SK-MEL-5 (cell line): ENCODE measurements around the gene RAET1G. TPM values are rescaled to one million over a fixed set of nuclear protein-coding genes. Genes with fewer than 3 reads are reported as not detected.
A peak's percentile ranks its signal among the peaks of the same experiment; 100 is the strongest.
"Not testable (repeated sequence)": the region's sequence is repeated elsewhere in the genome, so short reads cannot be mapped to it uniquely, and the experiment has no call there.

ENCODE experiments used
- DNase-seq: peaks from one replicate; pipeline ENCODE4 v3.0.0-alpha.2; 2016; ENCODE audit warnings: low read depth, low spot score
- in situ Hi-C: cut with HindIII; loops from 2 replicates; pipeline ENCODE4 v1.10.0; 2016; ENCODE audit warnings: low sequenced_read_pairs, high pct_unique_total_duplicates, low pct_unique_long_range_greater_than_20kb
- total RNA-seq: library from RNA; depleted of rRNA; stranded (reverse); fragments of >200 nt; shearing (Covaris generic); gene quantifications from 2 replicates; pipeline ENCODE4 v1.2.3, GENCODE V29; 2014

RAET1G gene
- total RNA-seq, 1 experiment from 2014 or later: not detected

DNA sequence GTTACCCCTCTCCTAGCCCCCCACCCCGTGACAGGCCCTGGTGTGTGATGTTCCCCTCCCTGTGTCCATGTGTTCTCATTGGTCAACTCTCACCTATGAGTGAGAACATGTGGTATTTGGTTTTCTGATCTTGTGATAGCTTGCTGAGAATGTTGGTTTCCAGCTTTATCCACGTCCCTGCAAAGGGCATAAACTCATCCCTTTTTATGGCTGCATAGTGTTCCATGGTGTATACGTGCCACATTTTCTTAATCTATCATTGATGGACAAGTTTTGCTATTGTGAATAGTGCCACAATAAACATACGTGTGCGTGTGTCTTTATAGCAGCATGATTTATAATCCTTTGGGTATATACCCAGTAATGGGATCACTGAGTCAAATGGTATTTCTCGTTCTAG, 31.1 kb downstream of the RAET1G start:
- in situ Hi-C loops, DNase-seq: not testable (repeated sequence)

DNA sequence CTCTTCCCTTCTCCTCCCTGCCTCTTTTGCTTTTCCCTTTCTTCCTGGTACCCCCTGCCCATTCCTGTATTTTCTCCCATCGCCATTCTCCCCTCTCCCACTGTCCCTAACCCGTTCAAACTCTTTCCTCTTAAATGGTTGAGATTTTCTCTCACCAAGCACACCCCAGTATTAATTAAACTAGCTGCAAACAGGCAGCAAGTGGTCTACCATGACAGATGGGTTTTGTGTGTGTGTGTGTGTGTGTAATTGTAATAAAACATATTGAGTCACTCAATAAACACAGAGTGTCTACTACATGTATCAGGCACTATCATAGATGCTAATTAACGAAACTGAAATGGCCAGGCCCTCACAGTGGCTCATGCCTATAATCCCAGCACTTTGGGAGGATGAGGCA, 31.7 kb downstream of the RAET1G start:
- in situ Hi-C loops: no loop called here
- DNase-seq: no peak

DNA sequence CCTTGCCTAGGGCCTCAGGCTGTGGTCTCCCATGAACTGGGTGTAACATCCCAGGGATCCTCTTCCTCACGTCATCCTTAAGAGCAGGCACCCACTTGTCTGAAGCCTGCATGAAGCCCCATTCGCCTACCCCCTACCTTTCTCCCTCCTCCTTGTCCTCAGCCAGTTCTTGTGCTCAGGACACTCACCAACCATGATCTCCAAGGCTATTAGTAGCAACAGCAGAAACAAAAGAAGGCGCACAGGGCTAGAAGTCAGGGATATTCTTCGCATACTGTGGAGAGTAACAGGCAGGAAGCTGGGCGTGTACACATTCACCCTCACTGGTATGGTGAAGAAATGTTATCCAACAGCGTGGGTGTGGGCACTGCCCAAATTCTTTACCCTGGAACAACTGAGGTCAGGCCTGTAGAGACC, 32.3 kb downstream of the RAET1G start:
- DNase-seq: no peak
- in situ Hi-C loops: no loop called here

DNA sequence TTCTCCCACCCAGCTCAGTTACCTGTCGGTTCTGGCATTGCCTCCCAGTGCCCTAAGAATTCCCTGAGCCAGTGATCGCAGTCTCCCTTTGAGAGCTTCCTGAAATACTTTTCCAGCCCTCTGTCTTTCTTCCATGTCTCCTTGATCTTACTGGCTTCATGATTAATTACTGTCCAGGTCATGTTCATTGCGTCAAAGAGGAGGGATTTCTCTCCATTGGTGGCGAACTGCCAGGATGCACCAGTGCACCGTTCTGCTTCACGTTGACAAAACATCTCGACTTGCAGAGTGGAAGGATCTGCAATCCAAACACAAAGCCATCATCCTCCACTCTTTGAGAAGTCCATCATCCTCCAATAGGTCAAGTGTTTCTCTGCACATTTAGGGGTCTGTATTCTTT, 33.6 kb downstream of the RAET1G start:
- no peak for DNase-seq
- in situ Hi-C loops: no loop called here

DNA sequence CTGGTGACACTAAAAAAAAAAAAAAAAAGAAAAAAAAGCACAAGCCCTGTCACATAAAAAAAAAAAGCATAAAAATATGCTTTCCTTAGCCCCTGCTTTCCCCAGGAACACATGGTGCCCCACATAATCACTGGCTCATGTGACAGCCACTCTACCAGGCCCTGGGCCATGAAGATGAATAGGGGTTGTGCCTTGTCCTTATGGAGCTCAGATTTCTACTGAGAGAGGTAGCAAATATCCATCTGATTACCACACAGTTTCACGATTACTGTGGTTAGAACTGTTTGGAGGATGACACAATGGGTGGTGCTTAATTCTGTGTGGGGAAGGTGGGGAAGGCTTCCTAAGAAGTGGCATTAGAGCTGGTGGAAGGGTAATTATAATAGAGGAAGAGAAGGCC, 34.3 kb downstream of the RAET1G start:
- in situ Hi-C loops: no loop called here
- no peak for DNase-seq

DNA sequence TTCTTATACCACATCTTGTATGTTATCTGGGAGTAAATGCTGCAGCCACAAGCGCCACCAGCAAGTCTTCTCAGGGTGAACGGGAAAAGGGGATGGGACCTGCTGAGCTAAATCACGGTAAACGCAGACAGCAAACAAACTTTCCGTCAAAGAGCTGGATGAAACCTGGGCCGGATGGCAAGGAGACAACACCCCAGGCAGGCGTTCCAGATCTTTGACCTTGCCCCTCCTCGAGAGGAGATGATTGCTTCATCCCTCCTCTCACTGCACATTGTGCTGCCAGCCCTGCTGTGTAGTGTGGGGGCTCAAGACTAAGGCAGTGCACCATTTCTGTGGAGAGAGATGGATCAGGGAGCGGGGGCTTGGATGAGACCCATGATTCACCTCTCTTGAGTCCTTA, 34.8 kb downstream of the RAET1G start:
- in situ Hi-C loops: no loop called here

DNA sequence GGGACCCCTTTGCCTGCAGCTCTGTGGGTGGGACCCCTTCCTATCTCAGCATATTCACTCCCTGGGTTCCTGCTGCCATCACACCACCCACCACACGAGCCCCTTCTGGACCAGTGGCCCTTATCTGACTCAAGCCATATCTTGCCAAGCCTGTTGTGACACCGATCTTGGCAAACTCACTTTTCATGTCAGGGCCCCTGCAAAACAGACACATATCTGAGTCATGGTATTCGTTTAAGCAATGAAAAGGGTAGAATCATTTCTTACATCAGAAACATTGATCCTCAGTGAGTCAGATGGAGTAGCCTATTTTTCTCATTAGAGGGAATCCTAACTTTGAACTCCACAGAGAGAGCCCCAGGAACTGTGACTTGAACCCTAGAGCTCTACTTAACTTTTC, 35.6 kb downstream of the RAET1G start:
- in situ Hi-C loops: no loop called here
- no peak for DNase-seq

More for the DNA sequence above, 34.8 kb downstream of the RAET1G start:
- no peak for DNase-seq

DNA sequence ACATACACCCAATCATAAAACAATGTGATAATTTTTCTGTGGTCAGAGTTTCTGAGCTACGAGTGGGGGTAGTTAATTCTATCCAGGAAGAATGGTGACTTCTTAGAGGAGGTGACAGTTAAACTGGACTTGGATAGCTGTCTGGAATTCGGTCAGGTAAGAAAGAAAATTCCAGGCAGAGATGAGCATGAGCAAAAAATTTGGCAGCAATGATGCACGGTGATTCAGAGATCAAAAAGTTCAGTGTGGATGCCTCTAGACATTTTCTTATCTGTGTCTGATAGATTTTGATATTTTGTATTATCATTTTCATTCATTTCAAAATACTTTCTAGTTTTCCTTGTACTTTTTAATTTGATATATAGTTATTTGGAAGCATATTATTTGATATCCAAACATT, 37.0 kb downstream of the RAET1G start:
- in situ Hi-C loops: no loop called here
- DNase-seq: no peak

DNA sequence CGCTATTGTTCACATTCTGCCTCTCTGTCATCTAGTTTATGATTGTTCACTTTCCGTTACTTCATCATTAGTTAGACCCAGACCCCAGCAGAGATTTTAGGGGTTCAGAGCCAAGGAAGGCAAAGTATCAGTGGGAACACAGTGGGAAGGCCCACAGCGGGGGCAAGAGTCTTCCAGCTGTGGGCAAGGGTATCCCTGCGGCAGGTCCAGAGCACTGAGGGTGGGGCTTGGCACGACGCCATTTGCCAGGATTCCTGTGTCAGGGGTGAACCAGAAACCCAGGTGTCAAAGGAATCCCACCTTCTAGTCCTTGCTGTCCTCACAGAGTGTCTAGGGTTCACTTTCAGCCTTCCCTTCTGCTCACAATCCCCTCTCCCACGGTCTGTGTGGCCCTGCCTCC, 38.3 kb downstream of the RAET1G start:
- no peak for DNase-seq
- in situ Hi-C loops: no loop called here

DNA sequence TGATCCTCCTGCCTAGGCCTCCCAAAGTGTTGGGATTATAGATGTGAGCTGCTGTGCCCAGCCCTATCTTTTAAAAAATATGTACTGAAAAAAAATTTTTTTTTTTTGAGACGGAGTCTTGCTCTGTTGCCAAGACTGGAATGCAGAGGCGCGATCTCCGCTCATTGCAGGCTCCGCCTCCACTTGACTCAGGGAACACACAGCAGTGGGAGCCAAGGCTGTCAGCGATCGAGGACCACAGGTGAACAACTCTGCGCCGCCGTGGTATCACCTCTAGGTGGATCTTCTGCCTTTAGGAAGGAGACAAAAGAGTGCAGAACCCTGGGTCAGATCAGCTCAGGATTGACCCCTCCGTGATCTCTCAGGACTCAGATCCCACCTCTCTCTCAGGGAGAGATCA, 38.7 kb downstream of the RAET1G start:
- in situ Hi-C loops: no loop called here

DNA sequence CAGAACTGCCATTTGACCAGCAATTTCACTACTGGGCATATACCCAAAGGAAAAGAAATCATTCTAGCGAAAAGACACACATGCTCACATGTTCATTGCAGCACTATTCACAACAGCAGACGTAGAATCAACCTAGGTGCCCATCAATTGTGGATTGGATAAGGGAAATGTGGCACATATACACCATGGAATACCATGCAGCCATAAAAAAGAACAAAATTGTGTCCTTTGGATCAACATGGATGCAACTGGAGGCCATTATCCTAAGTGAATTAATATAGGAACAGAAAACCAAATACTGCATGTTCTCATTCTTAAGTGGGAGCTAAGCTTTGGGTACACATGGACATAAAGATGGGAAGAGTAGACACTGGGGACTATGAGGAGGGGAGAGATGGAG, 41.1 kb downstream of the RAET1G start:
- in situ Hi-C loops: no loop called here
- DNase-seq: no peak

More for the DNA sequence above, 38.7 kb downstream of the RAET1G start:
- no peak for DNase-seq

DNA sequence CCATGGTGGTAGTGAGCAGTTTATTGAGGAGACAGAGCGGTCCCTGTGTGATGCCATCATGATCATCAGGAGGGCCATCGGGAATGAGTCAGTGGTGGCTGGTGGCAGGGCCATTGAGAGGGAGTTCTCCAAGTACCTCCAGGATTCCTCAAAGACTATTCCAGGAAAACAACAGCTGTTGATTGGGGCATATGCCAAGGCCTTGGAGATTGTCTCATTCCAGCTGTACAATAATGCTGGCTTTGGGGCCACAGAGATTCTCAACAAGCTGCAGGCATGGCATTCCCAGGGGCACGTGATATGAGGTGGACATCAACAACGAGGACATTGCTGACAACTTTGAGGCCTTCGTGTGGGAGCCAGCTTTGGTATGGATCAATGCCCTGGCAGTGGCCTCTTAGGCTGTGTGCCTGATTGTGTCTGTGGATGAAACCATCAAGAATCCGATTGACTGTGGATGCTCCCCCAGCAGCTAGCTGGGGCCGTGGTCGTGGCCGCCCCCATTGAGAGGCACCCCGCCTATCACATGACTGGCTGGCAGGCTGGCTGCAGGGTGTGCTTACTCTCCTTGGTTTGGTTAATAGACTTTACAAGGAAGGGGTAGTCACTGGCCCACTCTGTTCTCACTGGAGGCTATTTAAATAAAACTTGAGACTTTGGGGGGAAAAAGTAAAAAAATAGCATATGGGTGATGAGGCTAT, 41.7 kb downstream of the RAET1G start:
- DNase-seq: no peak
- in situ Hi-C loops: no loop called here

DNA sequence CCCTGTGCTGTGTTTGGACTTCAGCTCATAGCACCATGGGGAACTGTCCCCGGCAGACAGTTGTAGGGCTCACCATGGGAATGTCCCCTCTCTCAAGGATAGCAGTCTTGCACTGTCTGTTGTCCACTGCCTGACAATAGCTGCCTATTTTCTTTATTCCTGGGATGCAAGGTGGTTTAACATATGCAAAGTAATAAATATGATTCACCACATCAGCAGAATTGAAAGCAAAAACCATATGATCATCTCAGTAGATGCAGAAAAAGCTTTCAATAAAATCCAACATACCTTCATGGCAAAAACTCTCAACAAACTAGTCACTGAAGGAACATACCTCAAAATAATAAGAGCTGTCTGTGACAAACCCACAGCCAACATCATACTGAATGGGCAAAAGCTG, 45.3 kb downstream of the RAET1G start:
- DNase-seq: no peak
- in situ Hi-C loops: no loop called here

DNA sequence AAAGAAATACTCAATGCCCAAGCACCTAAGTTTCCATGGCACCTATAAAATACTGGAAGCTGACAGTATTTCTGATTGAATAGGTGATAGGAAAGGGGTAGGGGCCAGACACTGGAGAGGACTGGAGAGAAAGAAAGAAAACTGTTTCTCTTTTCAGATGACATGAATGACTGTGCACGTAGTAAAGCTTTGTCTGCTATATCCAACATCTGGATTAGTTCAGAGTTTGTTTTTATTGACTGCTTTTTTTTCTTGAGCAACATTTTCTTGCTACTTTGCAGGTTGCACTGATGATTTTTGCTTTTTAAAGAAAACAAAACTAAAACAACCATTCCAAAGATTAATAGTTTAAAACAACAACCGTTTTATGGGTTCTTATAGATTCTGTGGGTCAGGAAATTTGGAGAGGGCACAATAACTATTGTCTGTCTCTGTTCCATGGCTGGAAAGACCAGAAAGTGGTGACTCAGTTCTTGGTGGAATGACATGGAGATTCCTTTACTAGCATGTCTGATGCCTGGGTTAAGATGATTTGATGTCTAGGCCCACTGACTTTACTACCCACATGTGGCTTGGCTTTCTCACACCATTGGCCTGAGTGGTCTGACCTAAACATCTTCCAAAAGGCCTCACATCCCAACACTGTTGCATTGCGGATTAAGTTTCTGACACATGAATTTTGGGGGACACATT, 46.5 kb downstream of the RAET1G start:
- DNase-seq: no peak
- in situ Hi-C loops: no loop called here

DNA sequence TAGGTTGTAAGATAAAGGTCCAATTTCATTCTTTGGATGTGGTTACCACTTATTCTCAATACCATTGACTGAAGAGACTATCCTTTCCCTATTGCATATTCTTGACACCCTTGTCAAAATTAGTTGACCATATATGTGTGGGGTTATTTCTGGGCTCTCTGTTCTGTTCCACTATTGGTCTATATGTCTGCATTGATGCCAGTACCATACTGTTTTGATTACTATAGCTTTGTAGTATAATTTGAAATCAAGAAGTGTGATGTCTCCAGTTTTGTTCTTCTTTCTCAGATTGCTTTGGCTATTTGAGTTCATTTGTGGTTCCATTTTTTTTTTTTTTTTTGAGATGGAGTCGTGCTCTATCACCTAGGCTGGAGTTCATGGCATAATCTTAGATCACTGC, 50.7 kb downstream of the RAET1G start:
- DNase-seq: no peak
- in situ Hi-C loops: no loop called here

DNA sequence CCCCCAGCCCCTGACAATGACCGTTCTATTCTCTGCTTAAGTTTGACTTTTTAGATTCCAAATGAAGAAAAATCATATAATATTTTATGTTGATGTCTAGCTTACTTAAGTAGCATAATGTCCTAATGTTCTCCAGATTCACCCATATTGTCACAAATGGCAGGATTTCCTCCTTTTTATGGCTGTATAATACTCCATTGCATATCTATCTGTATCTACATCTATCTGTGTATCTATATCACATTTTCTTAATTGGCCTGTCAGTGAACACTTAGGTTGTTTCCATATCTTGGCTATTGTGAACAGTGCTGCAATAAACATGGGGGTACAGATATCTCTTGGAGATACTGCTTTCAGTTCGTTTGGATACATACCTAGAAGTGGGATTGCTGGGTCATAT, 51.7 kb downstream of the RAET1G start:
- in situ Hi-C loops: no loop called here
- no peak for DNase-seq

DNA sequence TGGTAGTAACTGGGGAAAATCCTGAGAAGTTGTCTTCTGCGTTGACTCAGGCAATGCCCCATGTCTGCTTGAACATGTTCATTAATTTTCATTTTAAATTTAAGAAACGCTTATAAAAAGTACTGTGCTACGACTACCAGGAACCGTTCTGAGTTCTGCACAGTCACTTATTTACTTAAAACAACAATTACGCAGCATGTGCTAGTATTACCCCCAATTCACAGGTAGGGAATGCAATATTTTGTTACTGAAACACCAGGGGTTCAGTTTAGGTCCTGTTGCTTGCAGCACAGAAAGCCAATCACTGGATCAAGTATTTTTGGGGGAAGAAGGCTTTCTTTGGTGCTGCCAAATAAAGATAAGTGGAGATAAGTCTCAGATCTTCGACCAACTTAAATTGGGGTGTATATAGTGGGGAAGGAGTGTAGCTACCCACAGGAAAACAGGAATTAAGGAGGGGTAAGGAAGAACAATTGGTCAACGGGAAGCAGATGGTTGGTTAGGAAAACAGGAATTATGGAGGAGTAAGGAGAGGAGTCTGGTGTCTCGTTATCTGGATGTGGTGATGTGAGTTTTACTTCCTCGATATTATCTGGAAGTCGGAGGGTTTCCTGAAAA, 53.5 kb downstream of the RAET1G start:
- in situ Hi-C loops: no loop called here
- no peak for DNase-seq

DNA sequence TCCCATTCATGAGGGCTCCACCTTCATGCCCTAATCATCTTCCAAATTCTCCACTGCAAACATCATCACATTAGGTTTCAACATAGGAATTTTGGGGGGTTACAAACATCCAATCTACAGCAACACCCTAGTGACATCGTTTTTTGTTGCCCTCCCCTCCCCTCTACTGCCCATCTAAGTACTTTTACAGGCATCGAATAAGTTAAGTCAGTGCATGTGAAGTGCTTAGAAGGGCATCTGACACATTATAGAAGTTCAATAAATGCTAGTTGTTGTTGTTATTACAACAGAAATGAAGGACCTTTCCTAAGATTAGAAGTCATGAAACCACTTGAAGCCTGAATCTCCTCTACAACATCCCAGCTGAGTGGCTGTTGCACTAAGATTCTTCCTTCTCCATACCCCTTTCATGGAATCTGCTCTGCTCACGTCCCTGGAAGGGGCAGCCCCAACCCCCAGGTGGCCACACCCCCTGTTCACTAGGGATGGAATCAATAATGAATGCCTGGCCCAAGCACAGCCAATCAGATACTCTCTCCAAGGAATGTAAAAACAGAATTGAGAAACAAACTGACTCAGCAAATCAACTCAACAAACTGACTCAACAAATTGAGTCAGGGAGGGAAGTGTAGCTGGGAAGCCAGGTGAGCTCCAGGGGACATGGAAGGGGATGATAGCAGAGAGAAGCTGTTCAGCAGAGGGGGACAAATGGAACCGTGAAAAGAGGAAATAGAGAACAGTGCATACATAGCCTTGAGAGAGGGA, 54.9 kb downstream of the RAET1G start:
- in situ Hi-C loops: no loop called here
- DNase-seq: peak; percentile 22
